GM19328 (cell line): Measurements from ENCODE around the gene OCEL1.
A peak's percentile ranks its signal among the peaks of the same experiment; 100 is the strongest.

Source experiments
- ATAC-seq: cut with Tn5 transposase; IDR thresholded peaks from one replicate; pipeline ENCODE4 v1.9.1; 2021; ENCODE audit warnings: mild to moderate bottlenecking, moderate library complexity; ENCODE audit not compliant: unreplicated experiment

Gene OCEL1

GRCh38 chr19:17209126-17210036 is 16.6 kb upstream of the OCEL1 start:
- no peak for ATAC-seq

- ATAC-seq: no peak
These were observed 15.7 kb upstream of the OCEL1 start for GRCh38 chr19:17210296-17210695.

GRCh38 chr19:17211547-17212446 is 14.2 kb upstream of the OCEL1 start:
- no peak for ATAC-seq

DNA sequence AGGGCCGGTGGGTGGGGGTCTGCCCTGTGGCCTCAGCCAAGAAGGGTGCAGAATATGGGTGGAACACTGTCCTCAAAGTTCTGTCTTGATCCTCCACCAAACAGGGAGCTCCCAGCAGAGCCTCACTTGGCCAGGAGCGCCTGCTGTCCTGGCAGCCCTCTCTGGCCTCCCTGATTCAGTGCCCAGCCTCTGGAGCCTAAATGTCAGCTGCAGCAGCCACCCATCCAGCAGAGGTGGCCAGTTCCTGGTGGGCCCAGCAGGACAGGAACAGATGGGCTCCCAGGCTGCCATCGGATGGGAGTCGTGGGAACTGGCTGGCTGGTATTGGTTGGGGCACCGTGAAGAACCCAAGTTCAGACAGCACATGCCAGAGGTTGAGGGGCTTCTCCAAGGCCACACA is 12.7 kb upstream of the OCEL1 start:
- no peak for ATAC-seq

DNA sequence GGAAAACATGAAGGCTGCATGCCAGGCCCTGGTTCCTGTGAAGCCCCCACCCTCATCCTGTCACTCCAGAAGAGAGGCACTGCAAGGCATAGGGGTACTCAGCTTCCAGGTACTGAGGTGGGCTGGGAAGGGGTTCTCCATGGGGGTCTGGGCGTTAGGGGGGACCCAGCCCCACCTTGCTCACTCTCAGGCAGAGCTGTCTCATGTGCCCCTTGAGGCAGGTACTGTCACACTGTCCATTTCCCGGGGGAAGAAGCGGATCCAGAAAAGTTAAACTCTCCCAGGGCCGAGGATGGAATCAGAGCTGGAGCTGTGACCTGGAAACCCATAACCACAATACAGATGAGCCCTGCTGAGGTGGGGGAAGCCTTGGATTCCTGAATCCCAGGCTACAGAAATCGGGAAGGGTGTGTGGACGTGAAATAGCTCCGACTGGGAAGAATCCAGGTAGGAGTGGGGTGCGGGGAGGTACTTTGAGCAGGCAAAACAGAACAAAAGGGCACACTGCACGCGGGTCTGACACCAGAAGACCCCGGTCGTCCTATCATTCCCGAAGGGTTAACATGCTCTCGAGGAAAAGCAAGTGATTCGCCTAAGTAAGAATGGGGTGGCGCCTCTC is 11.4 kb upstream of the OCEL1 start:
- ATAC-seq: no peak

GRCh38 chr19:17215127-17215971 is 10.7 kb upstream of the OCEL1 start, which contains the start of gene USE1:
TSS of gene USE1 (plus strand) at chr19:17215357. CDS start at chr19:17215406, 49 bp downstream.
- ATAC-seq: peak; percentile 72

DNA sequence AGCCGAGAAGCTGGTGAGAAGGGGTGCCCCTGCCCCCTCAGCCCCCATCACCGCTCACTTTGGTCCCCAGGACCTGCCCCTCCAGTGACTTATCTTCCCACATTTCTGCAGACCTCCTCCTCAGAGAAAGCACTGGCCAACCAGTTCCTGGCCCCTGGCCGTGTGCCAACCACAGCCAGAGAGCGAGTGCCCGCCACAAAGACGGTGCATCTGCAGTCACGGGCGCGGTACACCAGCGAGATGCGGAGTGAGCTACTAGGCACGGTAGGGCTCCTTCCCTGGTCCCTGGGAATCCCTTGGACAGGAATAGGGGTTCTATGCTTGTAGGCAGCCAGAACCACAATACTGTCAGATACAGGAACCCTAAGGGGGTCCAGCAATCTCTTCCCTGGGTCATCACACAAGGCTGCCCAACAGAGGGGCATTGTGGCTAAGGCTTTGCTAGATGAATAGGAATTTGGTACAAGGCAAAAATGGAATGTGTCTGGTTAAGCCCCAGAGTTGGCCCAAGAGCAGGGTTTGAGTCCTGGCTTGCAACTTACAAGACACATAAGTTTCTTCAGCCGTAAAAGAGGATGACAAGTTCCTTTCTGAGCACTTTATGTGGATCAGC is 9.9 kb upstream of the OCEL1 start:
- ATAC-seq: no peak

- no peak for ATAC-seq
These were observed 6.7 kb upstream of the OCEL1 start for GRCh38 chr19:17219286-17219685.

- ATAC-seq: no peak
These were observed 5.7 kb upstream of the OCEL1 start for GRCh38 chr19:17220207-17220758.

GRCh38 chr19:17225053-17225452 is 973 bp upstream of the OCEL1 start:
- ATAC-seq: no peak

DNA sequence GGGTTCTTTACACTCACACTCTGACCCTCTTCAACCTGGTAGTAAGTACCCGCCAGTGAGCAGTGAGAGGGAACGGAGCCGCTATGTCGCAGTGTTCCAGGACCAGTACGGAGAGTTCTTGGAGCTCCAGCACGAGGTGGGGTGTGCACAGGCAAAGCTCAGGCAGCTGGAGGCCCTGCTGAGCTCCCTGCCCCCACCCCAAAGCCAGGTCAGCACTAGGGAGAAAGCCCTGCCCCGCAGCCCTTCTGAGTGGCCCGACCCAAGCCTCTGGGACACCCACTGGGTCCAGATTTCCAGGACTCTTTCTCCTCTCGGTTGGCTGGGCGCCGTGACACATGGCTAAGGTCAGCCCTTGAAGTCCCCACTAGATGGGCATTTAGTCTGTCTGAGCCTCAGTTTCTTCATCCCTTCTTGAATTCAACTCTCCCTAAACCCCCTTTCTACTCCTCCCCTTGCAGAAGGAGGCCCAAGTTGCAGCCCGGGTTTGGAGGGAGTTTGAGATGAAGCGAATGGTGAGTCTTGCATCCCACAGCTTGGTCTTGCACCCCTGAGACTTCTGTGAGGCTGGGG is 1.9 kb downstream of the OCEL1 start:
- ATAC-seq: no peak

DNA sequence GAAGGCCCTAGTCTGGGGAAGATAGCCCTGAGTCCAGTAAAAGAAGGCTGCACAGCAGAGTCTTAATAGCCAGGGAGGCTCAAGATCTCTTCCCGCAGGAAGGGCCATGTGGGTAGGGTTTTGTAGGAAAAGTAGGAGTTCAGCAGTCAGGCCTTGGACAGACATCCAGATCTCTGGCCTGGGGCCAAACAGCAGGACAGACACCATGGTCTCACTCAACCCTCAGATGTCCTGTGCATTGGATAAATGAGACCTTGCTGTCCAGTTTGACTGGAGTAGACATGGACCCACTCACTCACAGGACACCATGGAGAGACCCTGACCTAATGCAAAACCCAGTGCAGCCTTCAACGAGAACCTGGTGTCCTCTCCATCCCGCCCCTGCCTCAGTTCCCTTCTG is 3.9 kb downstream of the OCEL1 start:
- no peak for ATAC-seq

- no peak for ATAC-seq
These were observed 6.2 kb downstream of the OCEL1 start for GRCh38 chr19:17232258-17232657.

DNA sequence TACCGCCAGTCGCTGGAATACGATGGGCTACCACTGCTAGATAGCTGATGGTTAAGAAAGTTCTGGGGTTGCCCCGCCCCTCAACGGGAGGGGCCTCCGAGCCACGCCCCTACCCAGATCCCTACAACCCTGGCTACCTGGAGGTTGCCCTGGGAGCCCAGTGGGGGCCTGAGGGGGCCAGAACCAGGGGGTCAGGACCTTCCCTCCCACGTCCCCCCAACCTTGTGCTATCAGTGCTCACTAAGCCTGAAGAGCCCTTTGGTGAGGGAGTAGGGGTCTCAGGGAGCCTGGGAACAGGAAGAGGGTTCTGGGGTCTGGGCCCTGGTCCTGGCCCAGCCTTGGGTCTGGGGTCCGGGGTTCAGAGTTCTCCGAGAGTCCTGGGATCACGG is 8.9 kb downstream of the OCEL1 start:
- no peak for ATAC-seq

GRCh38 chr19:17235300-17235970 is 9.4 kb downstream of the OCEL1 start:
- ATAC-seq: peak; percentile 61

- no peak for ATAC-seq
These were observed 10.1 kb downstream of the OCEL1 start for GRCh38 chr19:17235971-17236777.

DNA sequence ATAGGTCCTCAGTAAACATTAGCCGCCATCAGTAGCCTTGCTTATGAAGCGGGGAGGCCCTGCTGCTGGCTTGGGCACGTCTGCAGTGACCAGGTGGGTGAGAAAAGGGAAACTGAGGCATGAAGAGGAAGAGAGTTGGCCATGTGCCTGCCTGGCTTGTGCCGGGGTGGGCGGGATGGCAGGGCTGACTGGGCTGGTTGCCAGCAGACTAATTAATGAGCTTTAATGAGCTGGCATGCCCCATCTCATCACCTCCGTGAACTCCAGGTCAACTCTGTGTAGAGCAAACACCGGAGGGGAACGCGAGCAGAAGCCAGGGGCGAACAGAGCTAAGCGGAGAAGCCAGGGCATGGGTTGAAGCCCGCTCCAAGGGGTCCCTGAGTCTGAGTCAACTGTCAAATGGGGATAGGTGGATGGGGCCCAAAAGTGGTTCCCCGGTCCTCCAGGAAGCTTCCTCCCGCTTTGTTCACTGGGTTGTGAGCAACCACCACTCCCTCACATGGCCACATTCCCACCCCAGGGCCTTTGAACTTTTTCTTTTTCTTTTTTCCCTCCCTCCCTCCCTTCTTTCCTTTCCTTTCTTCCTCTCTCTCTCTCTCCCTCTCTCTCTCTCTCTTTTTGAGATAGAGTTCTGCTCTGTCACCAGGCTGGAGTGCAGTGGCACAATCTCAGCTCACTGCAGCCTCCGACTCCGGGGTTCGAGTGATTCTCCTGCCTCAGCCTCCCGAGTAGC is 11.0 kb downstream of the OCEL1 start:
- ATAC-seq: no peak
